OCI-LY7 (cell line): ENCODE results near the gene SPOCK1.

ENCODE experiments used
- CTCF ChIP-seq: fragments of 200-600 bp; sonication (generic); conservative IDR thresholded peaks from 2 replicates; pipeline ENCODE4 v1.5.1; 2014; ENCODE audit warnings: mild to moderate bottlenecking, antibody characterized with exemption, low read length, moderate library complexity, mixed read lengths
- EZH2phosphoT487 ChIP-seq: fragments of 200-600 bp; sonication (generic); IDR thresholded peaks from 2 replicates; pipeline ENCODE4 v1.6.1; 2018; ENCODE audit warnings: low read depth, borderline replicate concordance, mild to moderate bottlenecking, mixed run types, antibody characterized with exemption, low read length, moderate library complexity, mixed read lengths

- TF ChIP-seq EZH2phosphoT487 (no peak), CTCF (no peak)
Observed at GRCh38 chr5:137346281-137346680, 152.8 kb downstream of the SPOCK1 start.
